ENCODE data around the gene SMIM15.

SMIM15 gene

GRCh38 chr5:61159070-61159469, 3.2 kb downstream of the SMIM15 start:
- DNase-seq = no peak

- DNase-seq = no peak
Measured at GRCh38 chr5:61151893-61152292, 10.4 kb downstream of the SMIM15 start.

DNA sequence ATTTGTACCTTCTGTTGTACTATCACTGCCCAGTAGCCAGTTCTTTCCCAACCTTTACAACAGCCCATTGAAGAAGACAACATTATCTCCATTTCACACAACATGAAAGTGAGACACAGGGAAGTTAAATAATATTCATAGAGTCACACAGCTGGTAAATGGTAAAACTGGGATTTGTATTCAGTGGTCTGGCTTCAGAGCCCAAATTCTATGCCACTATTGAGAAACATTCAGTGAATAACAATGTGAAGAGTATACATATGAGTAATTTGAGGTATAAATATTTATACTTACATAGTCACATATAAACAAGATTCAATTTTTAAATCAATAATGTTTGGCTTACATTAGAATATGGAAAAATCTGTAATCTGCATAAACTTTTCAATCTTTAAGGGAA, 13.8 kb downstream of the SMIM15 start:
- DNase-seq = no peak

GRCh38 chr5:61142811-61143210, 19.5 kb downstream of the SMIM15 start:
- no peak for DNase-seq

DNA sequence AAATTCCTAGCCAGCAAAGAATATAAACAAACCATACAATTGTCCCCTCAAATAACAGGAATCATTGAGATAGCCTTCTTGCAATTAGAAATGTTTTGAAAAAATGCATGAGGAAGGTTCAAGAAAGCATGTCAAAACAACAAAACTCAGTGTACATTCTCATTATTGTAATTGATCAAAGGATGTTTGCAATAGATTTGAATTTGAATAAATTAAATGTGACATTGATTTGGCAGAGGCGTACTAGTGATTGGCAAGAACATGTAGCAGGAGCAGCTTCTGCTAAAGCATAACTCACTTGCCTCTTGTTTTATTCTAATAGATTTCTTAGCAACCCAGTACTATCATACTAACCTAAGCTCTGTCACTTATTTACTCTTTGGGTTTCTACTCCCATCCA, 19.9 kb downstream of the SMIM15 start:
- DNase-seq = no peak

- no peak for DNase-seq
Measured at GRCh38 chr5:61141801-61142200, 20.5 kb downstream of the SMIM15 start.

- no peak for DNase-seq
Measured at GRCh38 chr5:61139931-61140330, 22.3 kb downstream of the SMIM15 start.

DNA sequence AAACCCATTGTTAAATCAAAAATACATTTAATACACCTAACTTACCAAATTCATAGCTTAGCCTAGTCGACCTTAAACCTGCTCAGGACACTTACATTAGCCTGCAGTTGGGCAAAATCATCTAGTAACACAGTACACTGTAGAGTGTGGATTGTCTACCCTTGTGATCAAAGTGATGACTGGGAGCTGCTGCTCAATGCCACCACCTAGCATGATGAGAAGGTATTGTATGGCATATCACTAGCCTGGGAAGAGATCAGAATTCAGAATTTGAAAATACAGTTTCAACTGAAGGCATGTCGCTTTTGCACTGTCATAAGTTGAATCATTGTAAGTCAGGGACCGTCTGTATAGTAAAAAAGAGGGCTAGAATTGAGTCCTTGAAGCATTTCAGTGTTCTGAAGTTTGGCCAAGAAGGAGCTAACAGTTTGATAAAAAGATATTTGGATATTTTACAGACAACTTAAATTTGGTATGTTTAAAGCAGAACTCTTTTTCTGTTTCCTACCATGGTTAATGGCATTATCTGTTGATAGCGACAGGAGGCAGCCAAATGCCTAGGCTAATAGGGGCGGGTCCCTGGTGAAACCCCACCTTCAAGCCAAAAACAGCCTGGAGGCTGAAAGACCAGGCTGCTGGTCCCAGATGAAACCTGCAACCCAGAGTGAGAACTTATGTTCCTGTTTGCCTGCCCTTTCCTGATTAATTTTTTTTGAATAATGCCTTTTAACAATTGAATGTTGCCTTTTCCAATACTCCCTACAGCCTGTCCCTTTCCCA, 23.0 kb downstream of the SMIM15 start:
- DNase-seq = peak; percentile 14

DNA sequence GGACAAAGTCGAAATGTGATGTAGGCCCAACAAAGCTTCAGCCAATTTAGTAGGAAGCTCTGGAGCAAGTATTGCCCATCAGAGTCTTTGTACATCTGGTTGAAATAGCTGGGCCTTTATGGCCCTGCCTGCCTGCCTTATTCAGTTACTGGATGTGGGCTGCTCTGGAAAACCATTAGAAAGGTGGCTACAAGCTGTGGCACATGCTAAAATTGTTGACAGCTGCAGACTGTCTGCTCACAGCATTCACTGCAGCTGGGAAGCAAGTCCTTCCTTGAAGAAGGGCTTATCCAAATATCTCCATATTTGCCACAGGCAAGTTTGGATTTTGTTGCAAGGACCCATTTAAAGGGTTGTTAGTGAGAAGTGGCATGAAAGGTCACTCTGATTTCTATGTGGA, 24.4 kb downstream of the SMIM15 start:
- DNase-seq = no peak

- peak; percentile 34 for DNase-seq
Measured at GRCh38 chr5:61132559-61132958, 29.7 kb downstream of the SMIM15 start.

- DNase-seq = no peak
Measured at GRCh38 chr5:61130289-61130688, 32.0 kb downstream of the SMIM15 start.

- no peak for DNase-seq
Measured at GRCh38 chr5:61123145-61123544, 39.1 kb downstream of the SMIM15 start.

GRCh38 chr5:61120534-61120933, 41.7 kb downstream of the SMIM15 start:
- DNase-seq = no peak

- DNase-seq = no peak
Measured at GRCh38 chr5:61119066-61119465, 43.2 kb downstream of the SMIM15 start.

- no peak for DNase-seq
Measured at GRCh38 chr5:61115968-61116367, 46.3 kb downstream of the SMIM15 start.

DNA sequence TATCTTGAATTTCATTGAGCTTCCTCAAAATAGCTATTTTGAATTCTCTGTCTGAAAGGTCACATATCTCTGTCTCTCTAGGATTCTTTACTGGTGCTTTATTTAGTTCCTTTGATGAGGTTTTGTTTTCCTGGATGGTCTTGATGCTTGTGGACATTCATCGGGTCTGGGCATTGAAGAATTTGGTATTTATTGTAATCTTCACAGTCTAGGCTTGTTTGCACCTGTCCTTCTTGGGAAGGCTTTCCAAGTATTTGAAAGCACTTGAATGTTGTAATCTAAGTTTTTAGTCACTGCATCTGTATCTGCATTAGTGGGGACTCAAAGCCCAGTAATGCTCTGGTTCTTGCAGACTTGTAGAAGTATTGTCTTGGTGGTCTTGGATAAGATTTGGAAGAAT, 47.8 kb downstream of the SMIM15 start:
- no peak for DNase-seq

Measured in NCI-H82 (cell line).